Smooth muscle cell (in vitro differentiated cells): Measurements from ENCODE around the gene RBMS3. TPM values are rescaled to one million over a fixed set of nuclear protein-coding genes. Genes with fewer than 3 reads are reported as not detected.

Experiments
- DNase-seq: peaks from one replicate; lab custom pipeline; 2025; ENCODE audit not compliant: unreplicated experiment; lab: John Stamatoyannopoulos, UW
- H2AFZ ChIP-seq: fragments of 200-600 bp; sonication (generic); 2 replicates; pipeline ENCODE4 v1.6.0; 2016; ENCODE audit warnings: antibody characterized with exemption, low read depth, mild to moderate bottlenecking
- H3F3A ChIP-seq: fragments of 200-600 bp; sonication (generic); 2 replicates; pipeline ENCODE4 v1.6.0; 2017; ENCODE audit warnings: antibody characterized with exemption, low read depth
- H3K27ac ChIP-seq: fragments of 200-600 bp; sonication (generic); 2 replicates; pipeline ENCODE4 v1.5.1; 2016; ENCODE audit warnings: low read depth, mild to moderate bottlenecking
- H3K27me3 ChIP-seq: fragments of 200-600 bp; sonication (generic); 2 replicates; pipeline ENCODE4 v1.6.1; 2016; ENCODE audit warnings: low read depth, mild to moderate bottlenecking
- H3K36me3 ChIP-seq: fragments of 200-600 bp; sonication (generic); 2 replicates; pipeline ENCODE4 v1.5.1; 2016; ENCODE audit warnings: low read depth
- H3K4me1 ChIP-seq: fragments of 200-600 bp; sonication (generic); 2 replicates; pipeline ENCODE4 v1.5.1; 2016; ENCODE audit warnings: low read depth
- H3K4me2 ChIP-seq: fragments of 200-600 bp; sonication (generic); 2 replicates; pipeline ENCODE4 v1.6.0; 2016; ENCODE audit warnings: mild to moderate bottlenecking
- H3K4me3 ChIP-seq: fragments of 200-600 bp; sonication (generic); 2 replicates; pipeline ENCODE4 v1.5.1; 2016; ENCODE audit warnings: mild to moderate bottlenecking
- H3K79me2 ChIP-seq: fragments of 200-600 bp; sonication (generic); 2 replicates; pipeline ENCODE4 v1.6.0; 2016; ENCODE audit warnings: low read depth, mild to moderate bottlenecking
- H3K9ac ChIP-seq: fragments of 200-600 bp; sonication (generic); 2 replicates; pipeline ENCODE4 v1.6.0; 2016; ENCODE audit warnings: low read depth
- H3K9me3 ChIP-seq: fragments of 200-600 bp; sonication (generic); replicated peaks from 2 replicates; pipeline ENCODE4 v1.5.1; 2016; ENCODE audit warnings: low read depth
- H4K20me1 ChIP-seq: fragments of 200-600 bp; sonication (generic); 2 replicates; pipeline ENCODE4 v1.6.0; 2016; ENCODE audit warnings: low read depth
- CTCF ChIP-seq: fragments of 200-600 bp; sonication (generic); IDR thresholded peaks from 2 replicates; pipeline ENCODE4 v1.5.1; 2017; ENCODE audit warnings: borderline replicate concordance, mild to moderate bottlenecking, antibody characterized with exemption; ENCODE audit not compliant: insufficient read depth, poor library complexity, severe bottlenecking
- WGBS: methylation state at CpG from one replicate; pipeline ENCODE4 v1.1.7; 2016; ENCODE audit warnings: low lambda C conversion rate; 5-methylcytosine and 5-hydroxymethylcytosine counted together
- polyA plus RNA-seq: library from polyadenylated mRNA; unstranded; fragments of >200 nt; fragmentation: Nextera tagmentation; extraction: Ambion mirVana; gene quantifications from 2 replicates; pipeline ENCODE4 v1.2.1, GENCODE V29; 2016
- total RNA-seq: library from RNA; depleted of rRNA; stranded (reverse); fragments of >200 nt; gene quantifications from 2 replicates; pipeline ENCODE4 v1.2.3, GENCODE V29; 2014

Gene RBMS3
- total and polyA plus RNA-seq, 2 experiments from 2014 or later, result 42.9 to 50.6 TPM

GRCh38 chr3:29871087-29871486 lies 590.2 kb downstream of the RBMS3 start:
- TF ChIP-seq CTCF, result no peak
- H3K4me2 ChIP-seq, result no peak overlapping the region
- H3K79me2 ChIP-seq, result no peaks in the 10 kb centered on the region
- peaks cover 2% of the 10 kb centered on the region for H3F3A ChIP-seq
- H3K36me3 ChIP-seq, result no peaks in the 10 kb centered on the region
- DNase-seq, result no peak
- no peaks in the 10 kb centered on the region for H3K4me1 ChIP-seq
- H3K9me3 ChIP-seq, result no peaks in the 10 kb centered on the region
- H3K4me3 ChIP-seq, result no peak overlapping the region
- 29% methylated on average over 1 of the region's 1 CpG for WGBS
- H3K27me3 ChIP-seq, result no peaks in the 10 kb centered on the region
- H2AFZ ChIP-seq, result no peak overlapping the region
- H3K9ac ChIP-seq, result no peak overlapping the region
- H4K20me1 ChIP-seq, result no peaks in the 10 kb centered on the region
- H3K27ac ChIP-seq, result no peak overlapping the region

GRCh38 chr3:29880809-29881208 lies 599.9 kb downstream of the RBMS3 start:
- no peak overlapping the region for H3K4me2 ChIP-seq
- no peaks in the 10 kb centered on the region for H3K36me3 ChIP-seq
- H2AFZ ChIP-seq, result no peak overlapping the region
- no peaks in the 10 kb centered on the region for H3K9me3 ChIP-seq
- H4K20me1 ChIP-seq, result no peaks in the 10 kb centered on the region
- DNase-seq, result no peak
- H3K27ac ChIP-seq, result no peak overlapping the region
- no peaks in the 10 kb centered on the region for H3K79me2 ChIP-seq
- no peak for TF ChIP-seq CTCF
- no peaks in the 10 kb centered on the region for H3F3A ChIP-seq
- WGBS, result 80% methylated on average over 3 of the region's 3 CpGs
- H3K27me3 ChIP-seq, result no peaks in the 10 kb centered on the region
- H3K9ac ChIP-seq, result no peak overlapping the region
- no peak overlapping the region for H3K4me3 ChIP-seq
- H3K4me1 ChIP-seq, result no peaks in the 10 kb centered on the region

- 23% methylated on average over 2 of the region's 2 CpGs for WGBS
- no peak overlapping the region for H3K4me2 ChIP-seq
- H3F3A ChIP-seq, result peaks cover 3% of the 10 kb centered on the region
- H3K27me3 ChIP-seq, result no peaks in the 10 kb centered on the region
- H4K20me1 ChIP-seq, result no peaks in the 10 kb centered on the region
- no peak overlapping the region for H2AFZ ChIP-seq
- no peaks in the 10 kb centered on the region for H3K36me3 ChIP-seq
- no peak overlapping the region for H3K4me3 ChIP-seq
- DNase-seq, result no peak
- no peak for TF ChIP-seq CTCF
- H3K79me2 ChIP-seq, result no peaks in the 10 kb centered on the region
- H3K9ac ChIP-seq, result no peak overlapping the region
- H3K27ac ChIP-seq, result no peak overlapping the region
- no peaks in the 10 kb centered on the region for H3K4me1 ChIP-seq
- H3K9me3 ChIP-seq, result no peaks in the 10 kb centered on the region
Measured at GRCh38 chr3:29887451-29887850, 606.6 kb downstream of the RBMS3 start.

- H3K79me2 ChIP-seq, result no peaks in the 10 kb centered on the region
- no peak overlapping the region for H3K4me3 ChIP-seq
- H3K36me3 ChIP-seq, result no peaks in the 10 kb centered on the region
- peaks cover 3% of the 10 kb centered on the region for H3F3A ChIP-seq
- H4K20me1 ChIP-seq, result no peaks in the 10 kb centered on the region
- no peak overlapping the region for H2AFZ ChIP-seq
- H3K27me3 ChIP-seq, result no peaks in the 10 kb centered on the region
- no peaks in the 10 kb centered on the region for H3K9me3 ChIP-seq
- H3K4me2 ChIP-seq, result no peak overlapping the region
- H3K4me1 ChIP-seq, result no peaks in the 10 kb centered on the region
- H3K27ac ChIP-seq, result no peak overlapping the region
- H3K9ac ChIP-seq, result no peak overlapping the region
- DNase-seq, result no peak
- WGBS, result 70% methylated on average over 1 of the region's 1 CpG
- no peak for TF ChIP-seq CTCF
Measured at GRCh38 chr3:29889215-29889614, 608.3 kb downstream of the RBMS3 start.
